ENCODE measurements around the gene SMCO3. TPM values are rescaled to one million over a fixed set of nuclear protein-coding genes. Genes with fewer than 3 reads are reported as not detected.
A peak's percentile ranks its signal among the peaks of the same experiment; 100 is the strongest.

SMCO3 gene
- total RNA-seq, 1 experiment from 2014 or later = not detected

- TF ChIP-seq, protein P1, sequence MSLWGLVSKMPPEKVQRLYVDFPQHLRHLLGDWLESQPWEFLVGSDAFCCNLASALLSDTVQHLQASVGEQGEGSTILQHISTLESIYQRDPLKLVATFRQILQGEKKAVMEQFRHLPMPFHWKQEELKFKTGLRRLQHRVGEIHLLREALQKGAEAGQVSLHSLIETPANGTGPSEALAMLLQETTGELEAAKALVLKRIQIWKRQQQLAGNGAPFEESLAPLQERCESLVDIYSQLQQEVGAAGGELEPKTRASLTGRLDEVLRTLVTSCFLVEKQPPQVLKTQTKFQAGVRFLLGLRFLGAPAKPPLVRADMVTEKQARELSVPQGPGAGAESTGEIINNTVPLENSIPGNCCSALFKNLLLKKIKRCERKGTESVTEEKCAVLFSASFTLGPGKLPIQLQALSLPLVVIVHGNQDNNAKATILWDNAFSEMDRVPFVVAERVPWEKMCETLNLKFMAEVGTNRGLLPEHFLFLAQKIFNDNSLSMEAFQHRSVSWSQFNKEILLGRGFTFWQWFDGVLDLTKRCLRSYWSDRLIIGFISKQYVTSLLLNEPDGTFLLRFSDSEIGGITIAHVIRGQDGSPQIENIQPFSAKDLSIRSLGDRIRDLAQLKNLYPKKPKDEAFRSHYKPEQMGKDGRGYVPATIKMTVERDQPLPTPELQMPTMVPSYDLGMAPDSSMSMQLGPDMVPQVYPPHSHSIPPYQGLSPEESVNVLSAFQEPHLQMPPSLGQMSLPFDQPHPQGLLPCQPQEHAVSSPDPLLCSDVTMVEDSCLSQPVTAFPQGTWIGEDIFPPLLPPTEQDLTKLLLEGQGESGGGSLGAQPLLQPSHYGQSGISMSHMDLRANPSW (CRISPR knock-in tag; conservative IDR thresholded peaks at IDR 0.05; ENCODE audit: low read depth) = no peak
- no peak for TF ChIP-seq ZNF317 (CRISPR knock-in tag; IDR thresholded peaks at IDR 0.05; ENCODE audit: borderline replicate concordance, low read depth)
- no peak for TF ChIP-seq SOX15 (CRISPR knock-in tag; IDR thresholded peaks at IDR 0.05)
Measured at GRCh38 chr12:14811486-14811885, 2.5 kb downstream of the SMCO3 start (continued).

DNA sequence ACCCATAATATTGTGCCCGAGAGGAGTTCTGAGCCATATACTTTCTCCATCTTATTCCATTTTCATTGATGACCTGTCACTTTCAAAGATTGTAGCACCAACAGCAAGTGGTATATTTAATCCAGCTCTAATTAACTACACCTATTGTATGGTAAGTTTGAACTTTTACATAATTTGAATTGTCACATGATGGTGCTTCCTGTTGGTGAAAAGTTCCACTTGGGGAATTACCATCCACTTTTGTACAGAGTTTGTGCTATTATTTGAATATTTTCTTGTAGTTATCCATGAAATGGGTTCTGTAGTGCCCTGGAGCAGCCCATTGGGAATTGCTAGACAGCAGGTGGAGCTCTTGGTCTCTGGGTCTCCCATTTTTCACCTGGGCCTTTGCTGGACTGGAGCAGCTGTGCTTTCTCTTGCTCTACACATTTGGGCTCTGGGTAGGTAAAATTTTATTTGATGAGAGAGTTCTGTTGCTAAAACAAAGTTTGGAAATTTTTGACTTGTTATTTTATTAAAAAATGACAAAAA, 3.0 kb downstream of the SMCO3 start:
- POLR2A ChIA-PET = interaction anchor here (1.0 kb wide), 1 partner anchor 8 kb away, joined by 4 read pairs; the partner anchor contains the start of gene WBP11

DNA sequence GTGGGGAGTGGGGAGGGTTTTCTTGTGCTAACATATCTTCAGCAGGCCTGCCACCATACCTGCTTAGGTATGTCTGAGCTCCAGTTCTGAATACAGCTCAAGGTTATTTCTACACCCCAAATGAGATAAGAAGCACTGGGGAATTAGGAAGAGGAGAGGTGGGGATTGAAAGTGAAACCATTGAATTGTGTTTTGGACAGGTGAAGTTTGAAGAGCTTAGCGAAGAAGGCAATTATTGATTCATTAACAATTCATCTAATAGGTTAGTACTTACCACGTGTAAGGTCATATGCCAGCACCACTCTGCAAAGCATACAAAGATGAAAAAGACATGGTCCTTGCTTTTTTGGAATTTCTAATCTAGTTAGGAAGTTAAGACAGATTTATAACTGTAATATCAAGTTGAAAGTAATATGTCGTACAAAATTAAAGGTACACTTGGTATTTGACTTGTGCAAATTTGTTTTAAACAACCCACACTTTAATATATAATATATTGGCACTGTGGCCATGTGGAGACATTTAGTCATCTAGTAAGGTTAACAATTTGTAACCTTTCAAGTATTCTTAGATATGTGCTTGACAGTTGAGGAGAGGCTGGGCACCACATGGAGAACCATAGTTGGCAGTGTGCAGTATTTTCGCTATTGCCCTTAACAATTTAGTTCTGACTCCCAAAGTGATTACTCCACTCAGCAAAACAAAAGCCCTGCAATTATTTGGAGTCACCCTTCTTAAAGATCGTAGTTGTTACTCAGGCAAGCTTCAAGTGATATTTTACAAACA, 3.6 kb downstream of the SMCO3 start:
- no peak overlapping the region for H3K4me3 Mint-ChIP-seq
- DNase-seq (ENCODE audit: low spot score) = no peak
- H3K27ac Mint-ChIP-seq = no peak overlapping the region
- no peaks in the 10 kb centered on the region for H3K9me3 Mint-ChIP-seq
- H3K27me3 Mint-ChIP-seq (ENCODE audit: low read depth) = no peaks in the 10 kb centered on the region
- no peaks in the 10 kb centered on the region for H3K4me1 Mint-ChIP-seq
- H3K36me3 Mint-ChIP-seq = no peaks in the 10 kb centered on the region
- ATAC-seq = no peak
- ChIA-PET POLR2A (no interaction called here), CTCF (interaction anchor here (0.6 to 3.4 kb wide), 16 partner anchors 11 to 532 kb away, joined by 3 to 44 read pairs (median 4); partner anchors contain the start of gene RERG)
- TF ChIP-seq SMAD4 (CRISPR knock-in tag; IDR thresholded peaks at IDR 0.05) (no peak), ZBTB21 (CRISPR knock-in tag; IDR thresholded peaks at IDR 0.05; ENCODE audit: borderline replicate concordance) (no peak), IRF1 (CRISPR knock-in tag; IDR thresholded peaks at IDR 0.05) (no peak), JAZF1 (CRISPR knock-in tag; IDR thresholded peaks at IDR 0.05) (no peak), NFE2L1 (CRISPR knock-in tag; IDR thresholded peaks at IDR 0.05) (no peak), SMAD3 (CRISPR knock-in tag; IDR thresholded peaks at IDR 0.05; ENCODE audit: borderline replicate concordance) (no peak), NR3C1 (CRISPR knock-in tag; conservative IDR thresholded peaks at IDR 0.05; ENCODE audit: low read depth) (no peak), ZNF263 (CRISPR knock-in tag; IDR thresholded peaks at IDR 0.05; ENCODE audit: low read depth) (no peak), CREM (CRISPR knock-in tag; IDR thresholded peaks at IDR 0.05) (no peak)
- TF ChIP-seq, protein P2, sequence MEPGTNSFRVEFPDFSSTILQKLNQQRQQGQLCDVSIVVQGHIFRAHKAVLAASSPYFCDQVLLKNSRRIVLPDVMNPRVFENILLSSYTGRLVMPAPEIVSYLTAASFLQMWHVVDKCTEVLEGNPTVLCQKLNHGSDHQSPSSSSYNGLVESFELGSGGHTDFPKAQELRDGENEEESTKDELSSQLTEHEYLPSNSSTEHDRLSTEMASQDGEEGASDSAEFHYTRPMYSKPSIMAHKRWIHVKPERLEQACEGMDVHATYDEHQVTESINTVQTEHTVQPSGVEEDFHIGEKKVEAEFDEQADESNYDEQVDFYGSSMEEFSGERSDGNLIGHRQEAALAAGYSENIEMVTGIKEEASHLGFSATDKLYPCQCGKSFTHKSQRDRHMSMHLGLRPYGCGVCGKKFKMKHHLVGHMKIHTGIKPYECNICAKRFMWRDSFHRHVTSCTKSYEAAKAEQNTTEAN (CRISPR knock-in tag; IDR thresholded peaks at IDR 0.05) = no peak

More for the DNA sequence above, 3.0 kb downstream of the SMCO3 start:
- peak; percentile 96 for ATAC-seq
- TF ChIP-seq NR3C1 (CRISPR knock-in tag; conservative IDR thresholded peaks at IDR 0.05; ENCODE audit: low read depth) (no peak), AFF4 (CRISPR knock-in tag; IDR thresholded peaks at IDR 0.05; ENCODE audit: borderline replicate concordance) (no peak), ZNF219 (CRISPR knock-in tag; IDR thresholded peaks at IDR 0.05; ENCODE audit: borderline replicate concordance) (no peak), ZNF423 (CRISPR knock-in tag; IDR thresholded peaks at IDR 0.05) (no peak)
- TF ChIP-seq, protein P3, sequence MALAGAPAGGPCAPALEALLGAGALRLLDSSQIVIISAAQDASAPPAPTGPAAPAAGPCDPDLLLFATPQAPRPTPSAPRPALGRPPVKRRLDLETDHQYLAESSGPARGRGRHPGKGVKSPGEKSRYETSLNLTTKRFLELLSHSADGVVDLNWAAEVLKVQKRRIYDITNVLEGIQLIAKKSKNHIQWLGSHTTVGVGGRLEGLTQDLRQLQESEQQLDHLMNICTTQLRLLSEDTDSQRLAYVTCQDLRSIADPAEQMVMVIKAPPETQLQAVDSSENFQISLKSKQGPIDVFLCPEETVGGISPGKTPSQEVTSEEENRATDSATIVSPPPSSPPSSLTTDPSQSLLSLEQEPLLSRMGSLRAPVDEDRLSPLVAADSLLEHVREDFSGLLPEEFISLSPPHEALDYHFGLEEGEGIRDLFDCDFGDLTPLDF (CRISPR knock-in tag; IDR thresholded peaks at IDR 0.05) = no peak
- Mint-ChIP-seq H3K27ac (no peak overlapping the region), H3K36me3 (no peaks in the 10 kb centered on the region), H3K4me3 (no peak overlapping the region), H3K9me3 (no peaks in the 10 kb centered on the region), H3K4me1 (no peaks in the 10 kb centered on the region), H3K27me3 (ENCODE audit: low read depth) (no peaks in the 10 kb centered on the region)
- DNase-seq (ENCODE audit: low spot score) = peak; percentile 49
- CTCF ChIA-PET = interaction anchor here (0.6 to 3.4 kb wide), 15 partner anchors 11 to 531 kb away, joined by 3 to 44 read pairs (median 5); partner anchors contain the start of gene RERG

Measured in WTC11 (cell line).